ENCODE measurements around the gene LRRN3. TPM values are rescaled to one million over a fixed set of nuclear protein-coding genes. Genes with fewer than 3 reads are reported as not detected.

LRRN3 gene
- total RNA-seq, 1 experiment from 2014 or later, result not detected

DNA sequence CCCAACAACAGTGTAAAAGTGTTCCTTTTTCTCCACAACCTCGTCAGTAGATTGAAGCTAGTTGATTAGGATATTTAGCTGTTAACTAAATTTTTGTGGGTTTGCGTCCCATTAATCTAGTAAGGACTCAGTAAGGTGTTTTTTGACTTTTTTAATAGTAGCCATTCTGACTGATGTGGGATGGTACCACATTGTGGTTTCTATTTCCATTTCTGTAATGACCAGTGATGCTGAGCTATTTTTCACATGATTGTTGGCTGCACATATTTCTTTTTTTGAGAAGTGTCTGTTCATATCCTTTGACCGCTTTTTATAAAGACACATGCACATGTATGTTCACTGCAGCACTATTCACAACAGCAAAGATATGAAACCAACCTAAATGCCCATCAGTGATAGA is 5.6 kb upstream of the LRRN3 start:
- TF ChIP-seq, protein P1, sequence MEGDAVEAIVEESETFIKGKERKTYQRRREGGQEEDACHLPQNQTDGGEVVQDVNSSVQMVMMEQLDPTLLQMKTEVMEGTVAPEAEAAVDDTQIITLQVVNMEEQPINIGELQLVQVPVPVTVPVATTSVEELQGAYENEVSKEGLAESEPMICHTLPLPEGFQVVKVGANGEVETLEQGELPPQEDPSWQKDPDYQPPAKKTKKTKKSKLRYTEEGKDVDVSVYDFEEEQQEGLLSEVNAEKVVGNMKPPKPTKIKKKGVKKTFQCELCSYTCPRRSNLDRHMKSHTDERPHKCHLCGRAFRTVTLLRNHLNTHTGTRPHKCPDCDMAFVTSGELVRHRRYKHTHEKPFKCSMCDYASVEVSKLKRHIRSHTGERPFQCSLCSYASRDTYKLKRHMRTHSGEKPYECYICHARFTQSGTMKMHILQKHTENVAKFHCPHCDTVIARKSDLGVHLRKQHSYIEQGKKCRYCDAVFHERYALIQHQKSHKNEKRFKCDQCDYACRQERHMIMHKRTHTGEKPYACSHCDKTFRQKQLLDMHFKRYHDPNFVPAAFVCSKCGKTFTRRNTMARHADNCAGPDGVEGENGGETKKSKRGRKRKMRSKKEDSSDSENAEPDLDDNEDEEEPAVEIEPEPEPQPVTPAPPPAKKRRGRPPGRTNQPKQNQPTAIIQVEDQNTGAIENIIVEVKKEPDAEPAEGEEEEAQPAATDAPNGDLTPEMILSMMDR (IDR thresholded peaks at IDR 0.05; ENCODE audit: unreplicated experiment), result no peak
- intact Hi-C loops (cut with micrococcal nuclease), result no loop called here
- Mint-ChIP-seq H3K36me3 (ENCODE audit: insufficient read depth, unreplicated experiment) (peaks cover 6% of the 10 kb centered on the region), H3K4me3 (ENCODE audit: unreplicated experiment) (no peak overlapping the region), H3K9me3 (ENCODE audit: unreplicated experiment) (no peaks in the 10 kb centered on the region), H3K27ac (ENCODE audit: low read depth, unreplicated experiment) (no peak overlapping the region), H3K27me3 (ENCODE audit: insufficient read depth, unreplicated experiment) (no peaks in the 10 kb centered on the region), H3K4me1 (ENCODE audit: insufficient read depth, unreplicated experiment) (no peaks in the 10 kb centered on the region)
- POLR2A ChIA-PET, result no interaction called here
- BruUV-seq (replicated peaks), result no TSS peak
- CTCF ChIA-PET, result interaction anchor here (0.7 kb wide), 1 partner anchor 39 kb away, joined by 3 read pairs; no protein-coding TSS in a partner anchor
- no peak for DNase-seq (ENCODE audit: unreplicated experiment)

DNA sequence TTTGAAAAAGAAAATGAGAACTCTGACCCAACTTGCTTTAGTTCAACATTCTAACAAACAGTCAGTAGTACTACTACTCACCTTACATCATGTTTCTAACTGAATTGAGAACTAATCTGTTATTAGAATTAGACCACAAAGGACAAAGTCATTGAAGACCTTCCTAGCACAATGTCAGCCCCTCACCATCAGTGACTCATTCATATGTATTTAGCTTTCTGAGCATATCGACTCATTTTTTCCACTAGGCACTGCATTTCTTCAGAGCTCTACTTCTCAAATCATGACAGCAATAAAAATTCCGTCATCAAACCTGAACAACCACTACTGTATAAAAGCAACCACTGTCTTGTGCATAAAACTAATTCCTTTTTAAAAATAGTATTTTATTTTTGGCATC is 4.4 kb upstream of the LRRN3 start:
- intact Hi-C loops (cut with micrococcal nuclease), result no loop called here
- ChIA-PET CTCF (interaction anchor here (0.6 to 0.8 kb wide), 3 partner anchors 356 to 1242 kb away, joined by 3 to 4 read pairs (median 4); no protein-coding TSS in a partner anchor), POLR2A (no interaction called here)
- no TSS peak for BruUV-seq (replicated peaks)
- Mint-ChIP-seq H3K9me3 (ENCODE audit: unreplicated experiment) (no peaks in the 10 kb centered on the region), H3K27me3 (ENCODE audit: insufficient read depth, unreplicated experiment) (no peaks in the 10 kb centered on the region), H3K27ac (ENCODE audit: low read depth, unreplicated experiment) (no peak overlapping the region), H3K4me3 (ENCODE audit: unreplicated experiment) (no peak overlapping the region), H3K4me1 (ENCODE audit: insufficient read depth, unreplicated experiment) (no peaks in the 10 kb centered on the region), H3K36me3 (ENCODE audit: insufficient read depth, unreplicated experiment) (peaks cover 6% of the 10 kb centered on the region)
- DNase-seq (ENCODE audit: unreplicated experiment), result no peak
- TF ChIP-seq, protein P1 (IDR thresholded peaks at IDR 0.05; ENCODE audit: unreplicated experiment), result no peak

DNA sequence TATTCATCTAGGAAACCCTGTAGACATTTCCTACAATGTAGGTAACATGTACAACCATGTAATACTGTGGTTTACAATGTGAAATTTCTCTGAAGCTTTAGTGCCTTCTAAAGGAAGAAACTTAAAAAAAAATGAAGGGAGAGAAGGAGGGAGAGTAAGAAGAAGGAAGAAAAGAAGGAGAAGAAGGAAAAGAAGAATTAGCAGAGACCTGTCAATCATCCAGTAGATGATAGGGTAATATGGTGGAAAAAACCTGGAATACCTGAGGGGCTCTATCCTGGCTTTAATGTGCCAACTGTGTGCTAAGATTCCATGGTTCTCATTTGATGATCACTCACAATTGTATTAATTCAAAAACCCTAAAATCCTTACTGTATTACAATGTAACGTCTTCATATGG is 2.6 kb upstream of the LRRN3 start:
- no peaks in the 10 kb centered on the region for H3K9me3 Mint-ChIP-seq (ENCODE audit: unreplicated experiment)
- no peaks in the 10 kb centered on the region for H3K27me3 Mint-ChIP-seq (ENCODE audit: insufficient read depth, unreplicated experiment)
- peaks cover 6% of the 10 kb centered on the region for H3K36me3 Mint-ChIP-seq (ENCODE audit: insufficient read depth, unreplicated experiment)
- ChIA-PET POLR2A (no interaction called here), CTCF (interaction anchor here (0.6 to 0.7 kb wide), 4 partner anchors 70 to 970 kb away, joined by 3 to 5 read pairs (median 3); no protein-coding TSS in a partner anchor)
- BruUV-seq (replicated peaks), result no TSS peak
- intact Hi-C loops (cut with micrococcal nuclease), result no loop called here
- no peak overlapping the region for H3K4me3 Mint-ChIP-seq (ENCODE audit: unreplicated experiment)
- no peak for DNase-seq (ENCODE audit: unreplicated experiment)
- H3K4me1 Mint-ChIP-seq (ENCODE audit: insufficient read depth, unreplicated experiment), result no peaks in the 10 kb centered on the region
- TF ChIP-seq, protein P1 (IDR thresholded peaks at IDR 0.05; ENCODE audit: unreplicated experiment), result no peak
- no peak overlapping the region for H3K27ac Mint-ChIP-seq (ENCODE audit: low read depth, unreplicated experiment)

DNA sequence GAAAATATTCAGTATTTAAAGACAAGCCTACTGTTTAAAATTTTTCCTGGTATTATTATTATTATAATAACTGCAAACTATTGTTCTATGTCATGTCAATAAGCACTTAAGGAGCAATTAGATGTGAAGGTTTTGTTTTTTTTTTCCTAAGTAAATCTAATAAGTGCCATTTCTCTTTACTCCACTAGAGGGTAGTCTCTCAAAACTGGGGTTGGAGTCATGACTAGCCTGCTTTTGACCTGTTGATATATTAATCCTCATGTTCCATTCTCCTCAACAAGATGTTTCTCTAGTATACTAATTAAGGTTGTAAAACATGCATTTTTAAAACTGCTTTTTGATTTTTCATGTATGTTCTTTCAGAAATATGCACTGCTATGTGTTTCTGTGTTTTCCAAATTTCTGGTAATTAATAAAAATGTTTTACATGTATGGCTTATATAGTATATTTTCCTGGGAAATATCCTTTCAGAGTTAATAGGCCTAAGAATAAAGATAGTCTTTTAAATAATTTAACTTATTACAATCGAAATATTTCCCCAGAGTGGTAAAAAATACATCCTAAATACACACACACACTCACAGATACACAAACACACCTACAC is 1.0 kb upstream of the LRRN3 start:
- peak; percentile 48 for DNase-seq (ENCODE audit: unreplicated experiment)
- POLR2A ChIA-PET, result interaction anchor here (0.7 kb wide), 2 partner anchors 472 to 651 kb away, joined by 3 to 4 read pairs; no protein-coding TSS in a partner anchor
- Mint-ChIP-seq H3K9me3 (ENCODE audit: unreplicated experiment) (no peaks in the 10 kb centered on the region), H3K4me3 (ENCODE audit: unreplicated experiment) (no peak overlapping the region), H3K4me1 (ENCODE audit: insufficient read depth, unreplicated experiment) (no peaks in the 10 kb centered on the region), H3K27ac (ENCODE audit: low read depth, unreplicated experiment) (no peak overlapping the region), H3K36me3 (ENCODE audit: insufficient read depth, unreplicated experiment) (peaks cover 6% of the 10 kb centered on the region), H3K27me3 (ENCODE audit: insufficient read depth, unreplicated experiment) (no peaks in the 10 kb centered on the region)
- TF ChIP-seq, protein P1 (IDR thresholded peaks at IDR 0.05; ENCODE audit: unreplicated experiment), result peak; percentile 55
- intact Hi-C loops (cut with micrococcal nuclease), result loop anchor here (1.0 to 10.0 kb wide), 3 partner anchors 396 to 1245 kb away; no protein-coding TSS in a partner anchor
- no TSS peak for BruUV-seq (replicated peaks)
- CTCF ChIA-PET, result interaction anchor here (0.7 to 1.2 kb wide), 9 partner anchors 48 to 1330 kb away, joined by 3 to 6 read pairs (median 4); no protein-coding TSS in a partner anchor

Data from MCF 10A (cell line).